ENCODE results near the gene PPP1R13L.

DNA sequence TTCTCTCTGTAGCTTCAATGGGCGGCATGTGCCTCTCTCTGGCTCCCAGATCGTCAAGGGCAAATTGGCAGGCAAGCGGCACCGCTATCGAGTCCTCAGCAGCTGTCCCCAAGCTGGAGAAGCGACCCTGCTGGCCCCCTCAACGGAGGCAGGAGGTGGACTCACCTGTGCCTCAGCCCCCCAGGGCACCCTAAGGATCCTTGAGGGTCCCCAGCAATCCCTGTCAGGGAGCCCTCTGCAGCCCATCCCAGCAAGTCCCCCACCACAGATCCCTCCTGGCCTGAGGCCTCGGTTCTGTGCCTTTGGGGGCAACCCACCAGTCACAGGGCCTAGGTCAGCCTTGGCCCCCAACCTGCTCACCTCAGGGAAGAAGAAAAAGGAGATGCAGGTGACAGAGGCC is 3.3 kb upstream of the PPP1R13L start:
- TF ChIP-seq ZNF174 (tag by site-specific recombination; IDR thresholded peaks at IDR 0.05) (no peak), ZNF366 (tag by site-specific recombination; conservative IDR thresholded peaks at IDR 0.05) (no peak), ZNF274 (IDR thresholded peaks at IDR 0.05; ENCODE audit: low read length) (no peak), ZNF274 (tag by site-specific recombination; IDR thresholded peaks at IDR 0.05; ENCODE audit: borderline replicate concordance) (no peak), ZNF560 (tag by site-specific recombination; IDR thresholded peaks at IDR 0.05; ENCODE audit: borderline replicate concordance) (no peak)
- TF ChIP-seq, protein P1, sequence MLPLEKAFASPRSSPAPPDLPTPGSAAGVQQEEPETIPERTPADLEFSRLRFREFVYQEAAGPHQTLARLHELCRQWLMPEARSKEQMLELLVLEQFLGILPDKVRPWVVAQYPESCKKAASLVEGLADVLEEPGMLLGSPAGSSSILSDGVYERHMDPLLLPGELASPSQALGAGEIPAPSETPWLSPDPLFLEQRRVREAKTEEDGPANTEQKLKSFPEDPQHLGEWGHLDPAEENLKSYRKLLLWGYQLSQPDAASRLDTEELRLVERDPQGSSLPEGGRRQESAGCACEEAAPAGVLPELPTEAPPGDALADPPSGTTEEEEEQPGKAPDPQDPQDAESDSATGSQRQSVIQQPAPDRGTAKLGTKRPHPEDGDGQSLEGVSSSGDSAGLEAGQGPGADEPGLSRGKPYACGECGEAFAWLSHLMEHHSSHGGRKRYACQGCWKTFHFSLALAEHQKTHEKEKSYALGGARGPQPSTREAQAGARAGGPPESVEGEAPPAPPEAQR (tag by site-specific recombination; IDR thresholded peaks at IDR 0.05): no peak
- TF ChIP-seq, protein P2, sequence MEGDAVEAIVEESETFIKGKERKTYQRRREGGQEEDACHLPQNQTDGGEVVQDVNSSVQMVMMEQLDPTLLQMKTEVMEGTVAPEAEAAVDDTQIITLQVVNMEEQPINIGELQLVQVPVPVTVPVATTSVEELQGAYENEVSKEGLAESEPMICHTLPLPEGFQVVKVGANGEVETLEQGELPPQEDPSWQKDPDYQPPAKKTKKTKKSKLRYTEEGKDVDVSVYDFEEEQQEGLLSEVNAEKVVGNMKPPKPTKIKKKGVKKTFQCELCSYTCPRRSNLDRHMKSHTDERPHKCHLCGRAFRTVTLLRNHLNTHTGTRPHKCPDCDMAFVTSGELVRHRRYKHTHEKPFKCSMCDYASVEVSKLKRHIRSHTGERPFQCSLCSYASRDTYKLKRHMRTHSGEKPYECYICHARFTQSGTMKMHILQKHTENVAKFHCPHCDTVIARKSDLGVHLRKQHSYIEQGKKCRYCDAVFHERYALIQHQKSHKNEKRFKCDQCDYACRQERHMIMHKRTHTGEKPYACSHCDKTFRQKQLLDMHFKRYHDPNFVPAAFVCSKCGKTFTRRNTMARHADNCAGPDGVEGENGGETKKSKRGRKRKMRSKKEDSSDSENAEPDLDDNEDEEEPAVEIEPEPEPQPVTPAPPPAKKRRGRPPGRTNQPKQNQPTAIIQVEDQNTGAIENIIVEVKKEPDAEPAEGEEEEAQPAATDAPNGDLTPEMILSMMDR (tag by site-specific recombination; IDR thresholded peaks at IDR 0.05): no peak

All from HEK293 (cell line).